ENCODE results near the gene OCSTAMP. TPM values are rescaled to one million over a fixed set of nuclear protein-coding genes. Genes with fewer than 3 reads are reported as not detected.

Gene OCSTAMP
- total RNA-seq, 2 donors from 2014 or later: not detected

DNA sequence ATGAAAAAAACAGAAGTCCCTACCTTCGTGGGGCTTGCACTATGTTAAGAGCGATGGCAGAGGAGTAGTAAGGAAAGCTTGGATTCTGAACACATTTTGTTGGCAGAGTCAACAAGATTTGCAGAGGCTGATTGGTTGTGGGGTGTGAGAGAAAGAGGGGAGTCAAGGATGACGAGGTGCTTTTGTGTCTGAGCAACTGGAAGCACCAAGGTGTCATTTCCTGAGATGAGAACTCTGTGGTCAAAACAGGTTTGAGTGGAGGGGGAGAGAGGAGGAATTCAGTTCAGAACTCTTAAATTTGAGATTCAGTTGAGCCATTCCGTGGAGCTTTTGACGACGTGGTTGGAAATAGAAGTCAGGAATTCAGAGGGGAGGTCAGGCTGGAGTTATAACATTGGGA, 3.5 kb downstream of the OCSTAMP start:
- no peak for DNase-seq
- H3K4me3 ChIP-seq: no peak overlapping the region
- no peak overlapping the region for H3K27ac ChIP-seq
- H3K27me3 ChIP-seq: no peaks in the 10 kb centered on the region
- H3K9me3 ChIP-seq: no peaks in the 10 kb centered on the region
- TF ChIP-seq, protein P1, sequence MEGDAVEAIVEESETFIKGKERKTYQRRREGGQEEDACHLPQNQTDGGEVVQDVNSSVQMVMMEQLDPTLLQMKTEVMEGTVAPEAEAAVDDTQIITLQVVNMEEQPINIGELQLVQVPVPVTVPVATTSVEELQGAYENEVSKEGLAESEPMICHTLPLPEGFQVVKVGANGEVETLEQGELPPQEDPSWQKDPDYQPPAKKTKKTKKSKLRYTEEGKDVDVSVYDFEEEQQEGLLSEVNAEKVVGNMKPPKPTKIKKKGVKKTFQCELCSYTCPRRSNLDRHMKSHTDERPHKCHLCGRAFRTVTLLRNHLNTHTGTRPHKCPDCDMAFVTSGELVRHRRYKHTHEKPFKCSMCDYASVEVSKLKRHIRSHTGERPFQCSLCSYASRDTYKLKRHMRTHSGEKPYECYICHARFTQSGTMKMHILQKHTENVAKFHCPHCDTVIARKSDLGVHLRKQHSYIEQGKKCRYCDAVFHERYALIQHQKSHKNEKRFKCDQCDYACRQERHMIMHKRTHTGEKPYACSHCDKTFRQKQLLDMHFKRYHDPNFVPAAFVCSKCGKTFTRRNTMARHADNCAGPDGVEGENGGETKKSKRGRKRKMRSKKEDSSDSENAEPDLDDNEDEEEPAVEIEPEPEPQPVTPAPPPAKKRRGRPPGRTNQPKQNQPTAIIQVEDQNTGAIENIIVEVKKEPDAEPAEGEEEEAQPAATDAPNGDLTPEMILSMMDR (IDR thresholded peaks at IDR 0.05): no peak
- H3K36me3 ChIP-seq: no peaks in the 10 kb centered on the region
- intact Hi-C loops (cut with DNase I): no loop called here
- no peak overlapping the region for H3K9ac ChIP-seq (ENCODE audit: low read depth in 2 of 2, low read length in 2 of 2)
- no peaks in the 10 kb centered on the region for H3K4me1 ChIP-seq

DNA sequence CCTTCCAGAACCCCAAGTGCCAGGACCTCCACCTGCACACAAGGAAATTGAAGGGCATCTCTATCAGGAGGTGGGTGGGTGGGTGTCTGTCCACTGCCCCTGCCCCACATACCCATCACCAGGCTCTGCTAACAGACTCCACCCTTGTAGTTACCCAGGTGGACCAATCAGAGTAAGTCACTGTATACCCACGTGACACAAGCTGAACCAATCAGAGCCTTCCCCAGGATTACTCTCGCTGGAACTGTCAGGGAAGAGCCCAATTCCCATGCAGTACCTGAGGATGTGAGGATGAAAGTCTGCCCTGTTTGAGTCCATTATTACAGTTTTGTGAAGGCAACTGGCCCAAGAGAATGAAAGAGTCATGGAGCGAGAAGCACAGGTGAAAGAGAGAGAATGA, 4.2 kb downstream of the OCSTAMP start:
- TF ChIP-seq, protein P1 (IDR thresholded peaks at IDR 0.05): no peak
- no peaks in the 10 kb centered on the region for H3K4me1 ChIP-seq
- no peak overlapping the region for H3K9ac ChIP-seq (ENCODE audit: low read depth in 2 of 2, low read length in 2 of 2)
- H3K9me3 ChIP-seq: no peaks in the 10 kb centered on the region
- intact Hi-C loops (cut with DNase I): no loop called here
- no peaks in the 10 kb centered on the region for H3K27me3 ChIP-seq
- no peak overlapping the region for H3K27ac ChIP-seq
- H3K4me3 ChIP-seq: no peak overlapping the region
- DNase-seq: no peak
- no peaks in the 10 kb centered on the region for H3K36me3 ChIP-seq

DNA sequence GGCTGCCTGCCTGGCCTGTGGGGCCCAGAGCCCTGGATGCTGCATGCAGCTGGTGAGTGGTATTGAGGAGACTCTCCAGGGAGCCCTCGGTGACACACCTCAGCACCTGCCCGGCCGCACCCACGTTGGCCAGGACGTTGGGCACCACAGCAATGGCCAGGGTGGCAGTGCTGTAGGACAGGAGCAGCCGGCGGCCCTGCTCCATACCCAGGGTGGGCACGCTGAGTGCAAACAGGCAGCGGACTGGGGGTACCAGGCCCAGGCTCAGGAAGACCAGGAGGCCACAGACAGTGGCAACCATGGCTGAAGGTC, 4.7 kb downstream of the OCSTAMP start:
- intact Hi-C loops (cut with DNase I): no loop called here

DNA sequence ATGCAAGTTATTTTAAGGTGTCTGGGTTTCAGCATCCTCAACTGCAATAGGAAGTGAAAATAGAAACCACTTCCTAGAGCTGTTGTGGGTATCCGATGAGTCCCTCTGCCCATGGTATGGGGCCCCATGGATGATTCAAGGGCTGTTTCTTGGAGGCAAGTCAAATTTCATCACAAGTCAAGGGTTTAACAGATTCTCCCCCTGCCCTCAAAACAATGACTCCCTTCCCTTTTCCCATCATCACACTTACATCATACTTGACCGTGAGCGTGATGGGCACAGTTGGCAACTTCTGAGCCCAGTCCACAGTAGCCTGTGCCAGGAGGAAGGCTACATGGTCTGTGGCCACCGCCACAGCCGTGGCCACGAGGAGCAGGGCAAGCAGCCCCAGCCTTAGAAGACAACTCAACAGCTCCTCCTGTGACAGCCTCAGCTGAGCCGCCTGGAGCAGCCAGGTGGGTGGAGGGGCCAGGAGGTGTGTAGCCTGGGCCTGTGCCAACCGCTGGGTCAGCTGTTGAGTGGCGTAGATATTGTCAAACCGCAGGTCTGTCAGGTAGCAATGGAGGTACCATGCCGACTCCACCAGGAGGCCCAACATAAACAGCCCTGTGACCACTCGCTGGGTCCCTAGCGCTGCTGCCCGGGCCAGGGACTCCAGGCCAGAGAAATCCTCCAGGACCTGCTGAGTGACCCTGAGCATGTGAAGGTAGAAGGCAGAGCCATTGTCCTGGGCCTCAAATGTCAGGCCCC, 5.2 kb downstream of the OCSTAMP start:
- TF ChIP-seq, protein P1 (IDR thresholded peaks at IDR 0.05): no peak
- no peak overlapping the region for H3K9ac ChIP-seq (ENCODE audit: low read depth in 2 of 2, low read length in 2 of 2)
- H3K27me3 ChIP-seq: no peaks in the 10 kb centered on the region
- no peak overlapping the region for H3K27ac ChIP-seq
- H3K4me3 ChIP-seq: no peak overlapping the region
- no peaks in the 10 kb centered on the region for H3K9me3 ChIP-seq
- intact Hi-C loops (cut with DNase I): no loop called here
- no peak for DNase-seq
- H3K36me3 ChIP-seq: no peaks in the 10 kb centered on the region
- H3K4me1 ChIP-seq: no peaks in the 10 kb centered on the region

More for the DNA sequence above, 4.7 kb downstream of the OCSTAMP start:
- Histone ChIP-seq H3K4me1 (no peaks in the 10 kb centered on the region), H3K27ac (no peak overlapping the region), H3K9ac (ENCODE audit: low read depth in 2 of 2, low read length in 2 of 2) (no peak overlapping the region), H3K4me3 (no peak overlapping the region), H3K9me3 (no peaks in the 10 kb centered on the region), H3K27me3 (no peaks in the 10 kb centered on the region), H3K36me3 (no peaks in the 10 kb centered on the region)
- no peak for DNase-seq
- TF ChIP-seq, protein P1 (IDR thresholded peaks at IDR 0.05): no peak

DNA sequence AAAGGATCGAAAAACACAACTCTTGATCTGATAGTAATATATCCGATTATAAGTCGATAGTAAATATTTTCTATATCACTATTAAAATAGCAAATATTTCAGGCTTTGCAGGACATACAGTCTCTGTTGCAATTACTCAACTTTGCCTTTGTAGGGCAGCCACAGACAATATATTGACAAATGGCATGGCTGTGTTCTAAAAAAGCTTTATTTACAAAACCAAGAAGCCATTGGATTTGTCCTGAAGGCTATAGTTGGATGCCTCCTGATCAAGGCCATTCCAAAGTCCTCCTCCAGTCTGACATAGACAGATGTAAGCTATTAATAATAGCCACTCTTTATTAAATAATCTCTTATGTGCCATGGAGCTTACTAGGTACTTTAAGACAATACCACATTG, 5.9 kb downstream of the OCSTAMP start:
- no peaks in the 10 kb centered on the region for H3K4me1 ChIP-seq
- H3K27ac ChIP-seq: no peak overlapping the region
- no peaks in the 10 kb centered on the region for H3K27me3 ChIP-seq
- no peaks in the 10 kb centered on the region for H3K9me3 ChIP-seq
- DNase-seq: no peak
- H3K9ac ChIP-seq (ENCODE audit: low read depth in 2 of 2, low read length in 2 of 2): no peak overlapping the region
- no peak overlapping the region for H3K4me3 ChIP-seq
- no peaks in the 10 kb centered on the region for H3K36me3 ChIP-seq
- intact Hi-C loops (cut with DNase I): no loop called here
- TF ChIP-seq, protein P1 (IDR thresholded peaks at IDR 0.05): no peak
